HEK293 (cell line): ENCODE data around the gene CALHM1.

Experiments used
- CTCF ChIP-seq: fragments of 450-650 bp; formaldehyde crosslinking; IDR thresholded peaks from 2 replicates; pipeline ENCODE4 v1.5.1; 2016; ENCODE audit warnings: missing biosample characterization, missing genetic modification characterization
- KLF16 ChIP-seq: fragments of 450-650 bp; formaldehyde crosslinking; IDR thresholded peaks from 2 replicates; pipeline ENCODE4 v1.5.1; 2017; ENCODE audit warnings: missing biosample characterization, missing genetic modification characterization
- MEIS1 ChIP-seq: sonication (generic); formaldehyde crosslinking; IDR thresholded peaks from 2 replicates; pipeline ENCODE4 v1.8.1; 2022; ENCODE audit warnings: missing genetic modification reagents, mild to moderate bottlenecking, borderline replicate concordance
- SP3 ChIP-seq: fragments of 450-650 bp; formaldehyde crosslinking; IDR thresholded peaks from 2 replicates; pipeline ENCODE4 v1.5.1; 2016; ENCODE audit warnings: missing biosample characterization, missing genetic modification characterization
- SP7 ChIP-seq: fragments of 450-650 bp; formaldehyde crosslinking; IDR thresholded peaks from 2 replicates; pipeline ENCODE4 v1.5.1; 2016; ENCODE audit warnings: missing biosample characterization, missing genetic modification characterization
- ZBTB10 ChIP-seq: fragments of 450-650 bp; formaldehyde crosslinking; IDR thresholded peaks from 2 replicates; pipeline ENCODE4 v1.5.1; 2016; ENCODE audit warnings: missing biosample characterization, missing genetic modification characterization
- ZBTB26 ChIP-seq: fragments of 450-650 bp; formaldehyde crosslinking; optimal IDR thresholded peaks from 2 replicates; pipeline ENCODE3; 2016; ENCODE audit warnings: missing biosample characterization, mild to moderate bottlenecking, missing genetic modification characterization
- ZBTB7A ChIP-seq: fragments of 450-650 bp; formaldehyde crosslinking; IDR thresholded peaks from 2 replicates; pipeline ENCODE4 v1.5.1; 2016; ENCODE audit warnings: low read depth, missing biosample characterization, missing genetic modification characterization
- ZNF155 ChIP-seq: fragments of 450-650 bp; formaldehyde crosslinking; IDR thresholded peaks from 2 replicates; pipeline ENCODE4 v1.5.1; 2016; ENCODE audit warnings: missing biosample characterization, missing genetic modification characterization
- ZNF302 ChIP-seq: fragments of 450-650 bp; formaldehyde crosslinking; IDR thresholded peaks from 2 replicates; pipeline ENCODE4 v1.5.1; 2016; ENCODE audit warnings: missing biosample characterization, missing genetic modification characterization, low read depth
- ZNF394 ChIP-seq: fragments of 450-650 bp; formaldehyde crosslinking; IDR thresholded peaks from 2 replicates; pipeline ENCODE4 v1.5.1; 2016; ENCODE audit warnings: missing biosample characterization, missing genetic modification characterization, mild to moderate bottlenecking, moderate library complexity, borderline replicate concordance
- ZNF521 ChIP-seq: fragments of 450-650 bp; formaldehyde crosslinking; IDR thresholded peaks from 2 replicates; pipeline ENCODE4 v1.5.1; 2017; ENCODE audit warnings: missing biosample characterization, mild to moderate bottlenecking, missing genetic modification characterization
- ZNF664 ChIP-seq: fragments of 450-650 bp; formaldehyde crosslinking; IDR thresholded peaks from 2 replicates; pipeline ENCODE4 v1.5.1; 2016; ENCODE audit warnings: missing biosample characterization, missing genetic modification characterization

- TF ChIP-seq ZNF302 (tag by site-specific recombination) (no peak), ZNF664 (tag by site-specific recombination) (no peak), ZBTB10 (tag by site-specific recombination) (no peak), CTCF (tag by site-specific recombination) (no peak), ZNF521 (tag by site-specific recombination) (no peak), ZBTB26 (tag by site-specific recombination) (no peak), ZNF394 (tag by site-specific recombination) (no peak), MEIS1 (CRISPR knock-in tag) (no peak), ZBTB7A (tag by site-specific recombination) (no peak), SP7 (no peak), ZNF155 (tag by site-specific recombination) (no peak), KLF16 (tag by site-specific recombination) (no peak), SP3 (tag by site-specific recombination) (no peak)
These were observed 8.7 kb upstream of the CALHM1 start for GRCh38 chr10:103467406-103467805.
